Colonic mucosa (tissue), 4 donors: ENCODE data around the gene WDR41. TPM values are rescaled to one million over a fixed set of nuclear protein-coding genes. Genes with fewer than 3 reads are reported as not detected.

Experiments
- DNase-seq: peaks from one replicate; pipeline ENCODE4 v3.0.0-alpha.2; 2020
- H3K27ac ChIP-seq: fragments of 200-600 bp; one replicate; pipeline ENCODE4 v1.8.0; 2021
- H3K27me3 ChIP-seq: fragments of 200-600 bp; one replicate; pipeline ENCODE4 v1.8.0; 2021
- H3K36me3 ChIP-seq: fragments of 200-600 bp; one replicate; pipeline ENCODE4 v1.8.0; 2021
- H3K4me1 ChIP-seq: fragments of 200-600 bp; one replicate; pipeline ENCODE4 v1.8.0; 2021; ENCODE audit warnings: mild to moderate bottlenecking
- H3K4me3 ChIP-seq: fragments of 200-600 bp; one replicate; pipeline ENCODE4 v1.8.0; 2021
- H3K9ac ChIP-seq, 2 donors: one replicate each; pipeline ENCODE4 v1.7.0; 2013; ENCODE audit warnings: control low read depth in 2 of 2, low read depth in 2 of 2, low read length in 2 of 2
- H3K9me3 ChIP-seq: fragments of 200-600 bp; one replicate; pipeline ENCODE4 v1.8.0; 2021
- intact Hi-C: fragments of 100-400 bp; cut with DNase I; formaldehyde crosslinking; loops from one replicate; pipeline ENCODE4 v1.14.1; 2022
- total RNA-seq, 2 donors: library from RNA; stranded (reverse); fragmentation: NEBNext Ultra II Directional in 1 of 2; extraction: Animal tissue kit (Norgen Biotek cat#: 25700) in 1 of 2; gene quantifications; one replicate each; pipeline ENCODE4 v1.2.1, GENCODE V29; 2021
- TF ChIP-seq, protein P1 (sequence below): fragments of 200-600 bp; IDR thresholded peaks from one replicate; pipeline ENCODE4 v1.8.0; 2022; ENCODE audit warnings: antibody characterized with exemption, mild to moderate bottlenecking
- donor health status: healthy.
- donor health status: DM: no; HTN: no; CAD: no.
- donor health status: DM: no; HTN: no; CAD: no.

The WDR41 gene
- total RNA-seq, 2 donors from 2014 or later = 23.4 to 24.1 TPM

DNA sequence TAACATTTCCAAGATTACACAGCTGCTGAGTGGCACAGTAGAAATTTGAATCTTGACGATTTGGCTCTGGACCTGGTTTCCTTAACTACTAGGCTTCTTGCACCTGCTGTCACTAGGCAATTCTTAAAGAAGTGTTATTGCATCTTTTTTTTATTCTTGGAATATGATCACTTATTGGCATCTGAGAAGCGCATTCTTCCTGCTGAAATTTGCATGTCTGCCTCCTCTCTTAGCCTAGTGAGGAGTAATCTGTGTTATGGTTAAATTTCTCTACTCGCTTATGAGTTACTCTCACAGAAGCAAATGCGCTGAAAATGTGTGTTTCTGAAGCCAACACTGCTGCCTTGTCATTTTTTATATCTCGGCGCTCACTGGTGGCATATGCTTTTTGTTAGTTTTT lies 89.3 kb downstream of the WDR41 start:
- Histone ChIP-seq H3K9ac (no peak overlapping the region), H3K27ac (no peak overlapping the region), H3K4me1 (no peaks in the 10 kb centered on the region), H3K9me3 (no peaks in the 10 kb centered on the region), H3K4me3 (no peak overlapping the region), H3K27me3 (no peaks in the 10 kb centered on the region), H3K36me3 (no peaks in the 10 kb centered on the region)
- no peak for DNase-seq
- intact Hi-C loops = no loop called here
- TF ChIP-seq, protein P1, sequence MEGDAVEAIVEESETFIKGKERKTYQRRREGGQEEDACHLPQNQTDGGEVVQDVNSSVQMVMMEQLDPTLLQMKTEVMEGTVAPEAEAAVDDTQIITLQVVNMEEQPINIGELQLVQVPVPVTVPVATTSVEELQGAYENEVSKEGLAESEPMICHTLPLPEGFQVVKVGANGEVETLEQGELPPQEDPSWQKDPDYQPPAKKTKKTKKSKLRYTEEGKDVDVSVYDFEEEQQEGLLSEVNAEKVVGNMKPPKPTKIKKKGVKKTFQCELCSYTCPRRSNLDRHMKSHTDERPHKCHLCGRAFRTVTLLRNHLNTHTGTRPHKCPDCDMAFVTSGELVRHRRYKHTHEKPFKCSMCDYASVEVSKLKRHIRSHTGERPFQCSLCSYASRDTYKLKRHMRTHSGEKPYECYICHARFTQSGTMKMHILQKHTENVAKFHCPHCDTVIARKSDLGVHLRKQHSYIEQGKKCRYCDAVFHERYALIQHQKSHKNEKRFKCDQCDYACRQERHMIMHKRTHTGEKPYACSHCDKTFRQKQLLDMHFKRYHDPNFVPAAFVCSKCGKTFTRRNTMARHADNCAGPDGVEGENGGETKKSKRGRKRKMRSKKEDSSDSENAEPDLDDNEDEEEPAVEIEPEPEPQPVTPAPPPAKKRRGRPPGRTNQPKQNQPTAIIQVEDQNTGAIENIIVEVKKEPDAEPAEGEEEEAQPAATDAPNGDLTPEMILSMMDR = no peak

DNA sequence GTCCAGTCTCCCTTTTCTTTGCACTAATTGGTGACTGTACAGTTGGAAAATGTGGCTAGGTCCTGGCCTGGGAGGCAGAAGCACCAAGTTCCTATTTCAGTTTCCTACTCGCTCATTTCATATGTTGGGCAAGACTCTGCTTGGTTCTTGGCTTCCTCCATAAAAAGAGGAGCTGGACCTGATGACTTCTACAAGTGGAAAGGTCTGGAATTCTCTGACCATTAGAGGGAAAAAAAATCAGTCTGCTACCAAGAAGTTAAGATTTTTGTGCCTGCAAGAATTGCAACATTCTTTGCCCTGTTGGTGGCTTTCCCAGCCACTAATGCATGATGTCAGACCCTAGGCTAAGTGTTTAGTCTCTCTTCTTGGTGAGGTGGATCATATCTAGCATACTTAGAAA lies 91.5 kb downstream of the WDR41 start:
- Histone ChIP-seq H3K27ac (no peak overlapping the region), H3K4me1 (no peaks in the 10 kb centered on the region), H3K36me3 (no peaks in the 10 kb centered on the region), H3K9me3 (no peaks in the 10 kb centered on the region), H3K9ac (no peak overlapping the region), H3K4me3 (no peak overlapping the region), H3K27me3 (no peaks in the 10 kb centered on the region)
- intact Hi-C loops = no loop called here
- TF ChIP-seq, protein P1 = no peak
- no peak for DNase-seq

DNA sequence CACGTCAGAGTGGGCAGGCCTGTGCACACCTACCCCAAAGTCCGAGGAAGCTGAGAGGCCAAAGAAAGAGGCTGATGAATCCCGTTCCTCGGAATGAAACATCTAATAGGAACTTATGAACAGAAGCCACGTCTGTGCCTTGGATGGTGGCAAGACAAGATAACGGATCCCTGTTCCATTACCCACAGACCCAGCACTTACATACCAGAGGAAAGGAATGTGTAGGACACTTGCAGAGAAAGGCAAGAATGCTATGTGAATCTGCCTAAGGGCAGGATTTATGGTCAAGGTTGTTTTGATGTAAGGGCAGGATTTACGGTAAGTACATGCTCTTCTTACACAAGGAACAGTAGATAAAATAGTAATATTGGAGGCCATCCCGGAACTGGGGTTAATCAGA lies 93.2 kb downstream of the WDR41 start:
- H3K9ac ChIP-seq = no peak overlapping the region
- no peak overlapping the region for H3K27ac ChIP-seq
- no peaks in the 10 kb centered on the region for H3K36me3 ChIP-seq
- intact Hi-C loops = no loop called here
- no peak for DNase-seq
- no peaks in the 10 kb centered on the region for H3K27me3 ChIP-seq
- TF ChIP-seq, protein P1 = no peak
- no peaks in the 10 kb centered on the region for H3K9me3 ChIP-seq
- no peak overlapping the region for H3K4me3 ChIP-seq
- no peaks in the 10 kb centered on the region for H3K4me1 ChIP-seq

DNA sequence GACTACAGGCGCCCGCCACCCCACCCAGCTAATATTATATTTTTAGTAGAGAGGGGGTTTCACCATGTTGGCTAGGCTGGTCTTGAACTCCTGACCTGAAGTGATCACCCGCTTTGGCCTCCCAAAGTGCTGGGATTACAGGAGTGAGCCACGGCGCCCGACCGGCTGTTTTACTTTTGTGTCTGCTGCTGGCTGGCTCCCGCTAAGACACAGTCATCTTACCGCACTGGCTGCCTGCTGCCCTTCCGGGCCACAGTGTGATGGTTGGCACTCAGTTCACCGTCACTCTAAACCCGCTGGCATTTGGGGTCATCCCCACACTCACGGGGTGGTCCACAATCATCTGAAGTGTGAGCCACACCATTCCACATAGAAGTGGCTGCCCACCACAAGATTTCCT lies 93.7 kb downstream of the WDR41 start:
- intact Hi-C loops = no loop called here
- Histone ChIP-seq H3K27ac (no peak overlapping the region), H3K9me3 (no peaks in the 10 kb centered on the region), H3K9ac (no peak overlapping the region), H3K4me1 (no peaks in the 10 kb centered on the region), H3K27me3 (no peaks in the 10 kb centered on the region), H3K36me3 (no peaks in the 10 kb centered on the region), H3K4me3 (no peak overlapping the region)
- DNase-seq = no peak
- TF ChIP-seq, protein P1 = no peak

DNA sequence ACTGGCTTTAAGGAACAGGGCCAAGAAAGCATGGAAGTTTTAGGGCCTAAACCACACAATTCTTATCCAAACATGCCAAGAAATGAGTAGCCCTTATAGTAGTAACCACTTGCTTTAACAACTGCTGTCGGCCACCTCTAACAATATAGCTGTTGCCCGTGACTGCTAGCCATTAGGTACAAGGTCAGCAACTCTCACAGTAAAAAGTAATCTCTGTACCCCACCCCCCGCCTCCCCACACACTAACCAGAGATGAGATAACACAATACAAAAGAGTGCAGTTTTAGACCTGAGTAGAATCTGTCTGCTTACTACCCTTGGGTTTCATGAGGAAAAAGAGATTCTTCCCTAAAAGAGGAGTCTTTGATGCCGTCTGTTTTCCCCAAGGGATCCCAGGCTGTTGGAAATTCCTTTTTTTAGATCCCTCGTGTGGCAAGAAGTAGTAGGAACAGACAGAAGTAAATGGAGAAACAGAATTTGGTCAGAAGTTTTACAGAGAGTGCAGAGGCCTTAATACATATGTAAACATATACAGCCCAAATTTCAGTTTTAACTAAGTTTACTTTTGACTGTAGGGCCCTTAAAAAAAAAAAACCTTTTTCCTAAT lies 94.3 kb downstream of the WDR41 start:
- TF ChIP-seq, protein P1 = no peak
- Histone ChIP-seq H3K36me3 (no peaks in the 10 kb centered on the region), H3K4me3 (no peak overlapping the region), H3K4me1 (no peaks in the 10 kb centered on the region), H3K27me3 (no peaks in the 10 kb centered on the region), H3K27ac (no peak overlapping the region), H3K9me3 (no peaks in the 10 kb centered on the region), H3K9ac (no peak overlapping the region)
- DNase-seq = no peak
- intact Hi-C loops = no loop called here
